ENCODE measurements around the gene ANKRD16.
"Not testable (repeated sequence)": the region's sequence is repeated elsewhere in the genome, so short reads cannot be mapped to it uniquely, and the experiment has no call there.

GRCh38 chr10:5846667-5847066, 43.0 kb downstream of the ANKRD16 start:
- not testable (repeated sequence) for TF ChIP-seq CTCF (IDR thresholded peaks at IDR 0.05; ENCODE audit: insufficient read depth, low read length, poor library complexity, severe bottlenecking); EZH2phosphoT487 (conservative IDR thresholded peaks at IDR 0.05; ENCODE audit: low read length)
